Stimulated activated effector memory CD8-positive, alpha-beta T cell treated with anti-CD3 and anti-CD28 coated beads, Interleukin-12 subunit alpha, Interleukin-12 subunit beta, amount 100 ng/mL, for 72 hours (primary cell): ENCODE results near the gene TFF1.
A peak's percentile ranks its signal among the peaks of the same experiment; 100 is the strongest.

Experiments used
- ATAC-seq: fragments of 150-1000 bp; cut with Tn5 transposase; 2 replicates; pipeline ENCODE4 v1.10.0; 2021
- DNase-seq, 2 donors: peaks; one replicate each; pipeline ENCODE4 v3.0.0; 2021 to 2022; ENCODE audit warnings: low spot score in 2 of 2
- H3K27ac Mint-ChIP-seq: one replicate; pipeline ENCODE4 v1.8.0; 2022; ENCODE audit warnings: mild to moderate bottlenecking, mixed read lengths
- H3K36me3 Mint-ChIP-seq: one replicate; pipeline ENCODE4 v1.8.0; 2022; ENCODE audit warnings: mild to moderate bottlenecking, mixed read lengths
- H3K4me1 Mint-ChIP-seq: one replicate; pipeline ENCODE4 v1.8.0; 2022; ENCODE audit warnings: mixed read lengths
- H3K4me3 Mint-ChIP-seq: one replicate; pipeline ENCODE4 v1.8.0; 2022; ENCODE audit warnings: mild to moderate bottlenecking, mixed read lengths
- H3K9me3 Mint-ChIP-seq: one replicate; pipeline ENCODE4 v1.8.0; 2022; ENCODE audit warnings: mixed read lengths

TFF1 gene

DNA sequence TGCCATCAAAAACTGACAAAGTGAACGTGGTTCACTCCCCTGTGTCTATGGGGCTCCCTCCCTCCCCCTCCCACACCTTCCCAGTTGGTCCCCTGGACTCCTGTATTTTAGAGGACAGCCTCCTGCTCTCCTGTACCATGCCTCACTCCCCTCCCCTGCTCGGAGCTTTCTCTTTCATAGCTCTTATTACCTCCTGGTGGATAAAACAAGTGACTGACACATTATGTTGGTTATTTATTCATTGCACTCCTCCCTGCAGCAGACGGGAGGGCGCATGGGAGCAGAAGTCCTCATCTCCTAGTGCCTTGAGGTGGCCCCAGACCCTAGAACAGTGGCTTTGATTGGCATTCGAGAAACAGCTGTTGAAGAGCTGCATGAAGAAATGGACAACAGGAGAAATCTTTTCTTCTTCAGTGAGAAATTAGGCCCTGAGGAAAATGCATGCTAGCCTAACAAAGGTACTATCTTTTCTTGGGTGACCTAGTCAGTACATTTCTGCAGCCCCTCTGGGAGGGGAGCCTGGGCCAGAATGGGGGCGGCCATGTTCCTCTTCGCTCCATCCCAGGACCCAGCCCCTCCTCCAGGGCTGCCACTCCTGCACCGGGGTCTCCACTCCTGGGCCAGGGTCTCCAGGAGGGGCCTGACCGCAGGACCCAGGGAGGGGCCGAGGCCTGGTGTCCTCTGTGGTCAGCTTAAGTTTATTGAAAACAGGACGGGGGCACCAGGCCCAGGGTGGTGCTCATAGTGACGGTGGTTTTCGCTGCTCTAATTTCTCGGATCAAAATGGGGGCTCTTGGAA is 1.2 kb upstream of the TFF1 start:
- no peaks in the 10 kb centered on the region for H3K9me3 Mint-ChIP-seq
- H3K4me3 Mint-ChIP-seq: no peak overlapping the region
- H3K27ac Mint-ChIP-seq: peak overlapping the region; percentile 70
- peaks cover 31% of the 10 kb centered on the region for H3K4me1 Mint-ChIP-seq
- no peak for DNase-seq
- H3K36me3 Mint-ChIP-seq: peaks cover 23% of the 10 kb centered on the region
- ATAC-seq: no peak

DNA sequence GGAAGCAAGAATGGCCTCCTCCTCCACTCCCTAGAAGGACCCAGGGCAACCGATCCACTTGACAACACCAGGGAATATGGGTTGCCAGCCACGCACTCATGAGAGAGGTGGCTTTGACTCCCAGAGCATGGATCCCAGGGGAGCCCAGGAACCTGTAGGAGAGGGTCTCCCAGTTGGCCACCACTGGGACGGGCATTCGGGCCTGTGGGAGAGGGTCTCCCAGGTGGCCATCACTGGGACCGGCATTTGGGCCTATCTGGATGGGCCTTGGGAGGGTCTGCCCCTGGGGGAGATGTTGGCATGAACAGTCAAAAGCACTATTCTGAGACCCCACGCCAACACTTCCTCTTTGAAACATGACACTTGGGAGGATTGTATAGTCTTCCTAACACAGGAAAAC is 565 bp downstream of the TFF1 start:
- no peaks in the 10 kb centered on the region for H3K9me3 Mint-ChIP-seq
- H3K4me3 Mint-ChIP-seq: no peak overlapping the region
- DNase-seq (no peak), ATAC-seq (no peak)
- H3K4me1 Mint-ChIP-seq: peaks cover 22% of the 10 kb centered on the region
- H3K36me3 Mint-ChIP-seq: peaks cover 8% of the 10 kb centered on the region
- H3K27ac Mint-ChIP-seq: peak overlapping the region; percentile 60

GRCh38 chr21:42364304-42364865 is 1.9 kb downstream of the TFF1 start:
- no peak for ATAC-seq
- no peak for DNase-seq
- H3K36me3 Mint-ChIP-seq: no peaks in the 10 kb centered on the region
- H3K27ac Mint-ChIP-seq: peak overlapping the region; percentile 82
- no peak overlapping the region for H3K4me3 Mint-ChIP-seq
- H3K9me3 Mint-ChIP-seq: no peaks in the 10 kb centered on the region
- H3K4me1 Mint-ChIP-seq: peaks cover 18% of the 10 kb centered on the region

DNA sequence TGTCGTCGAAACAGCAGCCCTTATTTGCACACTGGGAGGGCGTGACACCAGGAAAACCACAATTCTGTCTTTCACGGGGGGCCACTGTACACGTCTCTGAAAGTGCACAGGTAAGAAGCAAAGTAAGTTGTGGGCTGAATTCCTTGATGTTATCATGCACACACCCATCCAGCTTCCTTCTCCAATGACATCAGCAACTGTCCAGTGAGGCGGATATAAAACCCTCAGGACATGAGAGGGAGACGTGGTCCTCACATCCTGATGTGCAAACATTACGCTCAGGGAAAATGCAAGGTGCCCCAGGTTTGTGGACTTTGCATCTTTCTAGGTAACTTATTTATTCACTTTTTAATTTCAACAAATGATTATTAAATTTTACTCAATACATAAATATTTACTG is 3.0 kb downstream of the TFF1 start:
- ATAC-seq (no peak), DNase-seq (no peak)
- H3K4me1 Mint-ChIP-seq: peaks cover 22% of the 10 kb centered on the region
- H3K36me3 Mint-ChIP-seq: no peaks in the 10 kb centered on the region
- H3K9me3 Mint-ChIP-seq: no peaks in the 10 kb centered on the region
- no peak overlapping the region for H3K4me3 Mint-ChIP-seq
- no peak overlapping the region for H3K27ac Mint-ChIP-seq

DNA sequence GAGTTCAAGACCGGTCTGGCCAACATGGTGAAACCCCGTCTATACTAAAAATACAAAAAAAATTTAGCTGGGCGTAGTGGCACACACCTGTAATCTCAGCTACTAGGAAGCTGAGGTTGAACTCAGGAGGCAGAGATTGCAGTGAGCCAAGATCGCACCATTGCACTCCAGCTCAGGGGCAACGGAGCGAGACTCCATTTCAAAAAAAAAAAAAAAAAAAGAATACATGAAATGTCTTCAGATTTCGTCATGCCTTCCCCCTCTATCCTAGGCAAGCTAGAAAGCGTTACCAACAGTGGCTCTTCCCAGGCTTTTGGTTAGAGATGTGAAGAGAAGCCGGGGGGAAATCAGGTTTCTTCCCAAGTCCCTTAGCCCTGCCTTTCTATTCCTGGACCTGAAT is 3.6 kb downstream of the TFF1 start:
- Mint-ChIP-seq H3K4me3 (no peak overlapping the region), H3K27ac (no peak overlapping the region), H3K36me3 (no peaks in the 10 kb centered on the region), H3K4me1 (peaks cover 18% of the 10 kb centered on the region), H3K9me3 (no peaks in the 10 kb centered on the region)
- no peak for ATAC-seq
- DNase-seq: no peak

- Mint-ChIP-seq H3K4me3 (no peak overlapping the region), H3K4me1 (peaks cover 18% of the 10 kb centered on the region), H3K27ac (no peak overlapping the region), H3K9me3 (no peaks in the 10 kb centered on the region), H3K36me3 (no peaks in the 10 kb centered on the region)
- DNase-seq (no peak), ATAC-seq (no peak)
Observed at GRCh38 chr21:42362198-42362597, 4.1 kb downstream of the TFF1 start.

- H3K36me3 Mint-ChIP-seq: no peaks in the 10 kb centered on the region
- H3K9me3 Mint-ChIP-seq: no peaks in the 10 kb centered on the region
- DNase-seq (no peak), ATAC-seq (no peak)
- no peak overlapping the region for H3K4me3 Mint-ChIP-seq
- peaks cover 18% of the 10 kb centered on the region for H3K4me1 Mint-ChIP-seq
- H3K27ac Mint-ChIP-seq: no peak overlapping the region
Observed at GRCh38 chr21:42361286-42361685, 5.0 kb downstream of the TFF1 start.

DNA sequence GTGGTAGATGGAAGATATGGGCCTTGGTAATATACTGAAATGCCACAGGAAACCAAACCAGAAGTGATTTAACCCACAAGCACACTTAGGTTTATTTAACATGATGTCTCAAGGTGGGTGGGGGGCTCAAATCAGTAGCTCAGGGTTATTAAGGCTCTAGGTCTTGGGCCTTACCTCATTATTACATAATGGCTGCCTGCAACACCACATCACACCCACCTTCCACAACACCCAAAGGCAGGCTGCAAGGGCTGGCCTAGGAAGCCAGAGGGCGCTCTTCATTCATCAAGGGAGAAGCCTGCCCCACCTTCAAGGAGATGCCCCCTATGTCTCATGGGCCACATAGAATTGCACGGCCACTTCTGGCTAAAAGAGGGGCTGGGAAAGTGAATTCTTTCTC is 6.0 kb downstream of the TFF1 start:
- ATAC-seq (no peak), DNase-seq (no peak)
- no peaks in the 10 kb centered on the region for H3K36me3 Mint-ChIP-seq
- H3K27ac Mint-ChIP-seq: peak overlapping the region; percentile 29
- H3K4me1 Mint-ChIP-seq: peaks cover 18% of the 10 kb centered on the region
- no peaks in the 10 kb centered on the region for H3K9me3 Mint-ChIP-seq
- no peak overlapping the region for H3K4me3 Mint-ChIP-seq

- Mint-ChIP-seq H3K4me3 (no peak overlapping the region), H3K27ac (no peak overlapping the region), H3K4me1 (peaks cover 12% of the 10 kb centered on the region), H3K9me3 (peaks cover 8% of the 10 kb centered on the region), H3K36me3 (no peaks in the 10 kb centered on the region)
- DNase-seq: no peak
- ATAC-seq: no peak
Observed at GRCh38 chr21:42358937-42359336, 7.4 kb downstream of the TFF1 start.

GRCh38 chr21:42358261-42358660 is 8.1 kb downstream of the TFF1 start:
- Mint-ChIP-seq H3K36me3 (no peaks in the 10 kb centered on the region), H3K4me3 (no peak overlapping the region), H3K27ac (no peak overlapping the region), H3K4me1 (peaks cover 16% of the 10 kb centered on the region), H3K9me3 (peaks cover 8% of the 10 kb centered on the region)
- DNase-seq (no peak), ATAC-seq (no peak)

DNA sequence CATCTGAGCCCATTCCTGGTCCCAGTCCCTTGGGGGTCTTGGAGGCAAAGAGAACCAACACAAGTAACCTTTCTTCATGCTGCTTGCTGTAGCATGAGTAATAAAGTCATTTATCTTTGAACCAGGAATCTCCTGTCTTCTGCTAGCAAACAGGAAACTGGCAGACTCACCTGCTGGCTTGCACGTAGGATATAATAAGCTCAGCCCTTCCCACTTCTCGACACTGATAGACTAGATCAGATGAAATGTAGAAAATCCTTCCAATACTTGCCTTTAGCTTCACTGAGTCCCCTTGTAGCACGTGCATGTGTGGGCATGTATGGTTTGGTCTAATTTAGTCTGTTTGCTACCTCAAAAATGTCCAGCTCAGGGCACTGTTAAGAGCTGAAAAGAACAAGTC is 9.0 kb downstream of the TFF1 start:
- ATAC-seq (no peak), DNase-seq (no peak)
- no peak overlapping the region for H3K4me3 Mint-ChIP-seq
- peaks cover 8% of the 10 kb centered on the region for H3K9me3 Mint-ChIP-seq
- H3K27ac Mint-ChIP-seq: no peak overlapping the region
- H3K4me1 Mint-ChIP-seq: peaks cover 16% of the 10 kb centered on the region
- no peaks in the 10 kb centered on the region for H3K36me3 Mint-ChIP-seq

DNA sequence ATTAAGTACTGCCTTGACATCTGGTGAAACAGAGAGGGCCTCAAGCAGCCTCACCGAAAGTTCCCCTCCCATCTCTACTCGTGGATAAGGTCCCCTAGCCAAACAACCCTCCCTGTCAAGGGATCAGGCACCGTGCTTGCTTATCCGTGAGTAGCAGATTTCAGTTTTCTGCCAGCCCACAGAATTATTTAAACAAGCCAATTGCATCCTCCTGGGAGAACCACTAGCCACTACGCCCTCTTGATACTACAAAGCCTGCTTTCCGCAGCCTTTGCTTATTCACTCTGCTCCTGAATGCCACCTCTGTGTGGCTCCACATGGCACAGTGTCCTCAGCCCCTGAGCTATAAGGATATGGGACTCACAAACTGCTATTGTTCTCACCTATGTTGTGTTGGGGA is 9.7 kb downstream of the TFF1 start:
- H3K36me3 Mint-ChIP-seq: no peaks in the 10 kb centered on the region
- H3K9me3 Mint-ChIP-seq: peaks cover 8% of the 10 kb centered on the region
- peaks cover 11% of the 10 kb centered on the region for H3K4me1 Mint-ChIP-seq
- no peak for ATAC-seq
- H3K27ac Mint-ChIP-seq: no peak overlapping the region
- DNase-seq: no peak
- H3K4me3 Mint-ChIP-seq: no peak overlapping the region

- ATAC-seq: no peak
- H3K36me3 Mint-ChIP-seq: no peaks in the 10 kb centered on the region
- H3K4me1 Mint-ChIP-seq: peaks cover 11% of the 10 kb centered on the region
- peaks cover 8% of the 10 kb centered on the region for H3K9me3 Mint-ChIP-seq
- H3K4me3 Mint-ChIP-seq: no peak overlapping the region
- no peak overlapping the region for H3K27ac Mint-ChIP-seq
- DNase-seq: no peak
Observed at GRCh38 chr21:42356046-42356445, 10.3 kb downstream of the TFF1 start.

GRCh38 chr21:42353623-42354022 is 12.7 kb downstream of the TFF1 start:
- ATAC-seq (no peak), DNase-seq (no peak)
- H3K4me3 Mint-ChIP-seq: no peak overlapping the region
- H3K9me3 Mint-ChIP-seq: peaks cover 8% of the 10 kb centered on the region
- H3K36me3 Mint-ChIP-seq: no peaks in the 10 kb centered on the region
- H3K27ac Mint-ChIP-seq: no peak overlapping the region
- peaks cover 10% of the 10 kb centered on the region for H3K4me1 Mint-ChIP-seq

DNA sequence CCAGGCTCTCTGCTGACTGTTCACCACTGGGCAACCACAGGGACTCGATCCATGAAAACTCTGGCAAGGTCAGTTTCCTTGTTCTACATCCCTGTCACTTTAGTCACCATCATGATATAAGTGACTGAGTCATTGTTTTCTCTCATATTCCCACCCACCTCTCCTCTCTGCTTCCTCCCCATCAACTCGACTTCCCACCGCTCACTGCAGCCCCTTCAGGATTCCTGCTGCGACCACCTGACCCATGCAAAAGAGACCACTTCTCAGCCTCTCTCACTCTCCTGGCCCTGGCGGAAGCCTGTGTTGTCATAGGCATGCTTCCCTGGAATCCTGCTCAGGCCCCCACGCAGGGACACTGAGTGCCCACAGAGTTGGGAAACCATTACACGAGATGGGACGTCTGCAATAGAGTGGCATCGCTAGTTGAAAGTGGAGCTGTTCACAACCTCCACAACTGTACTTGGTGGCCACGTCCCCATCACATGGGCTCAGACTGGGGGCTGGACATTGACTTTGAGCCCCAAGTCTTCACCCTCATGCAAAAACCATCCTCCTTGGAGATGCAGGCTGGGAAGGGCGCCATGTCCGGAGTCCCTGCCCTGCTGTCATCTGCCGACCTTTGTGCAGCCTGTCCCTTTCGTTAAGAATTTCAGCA is 13.8 kb downstream of the TFF1 start:
- peaks cover 8% of the 10 kb centered on the region for H3K9me3 Mint-ChIP-seq
- H3K27ac Mint-ChIP-seq: peak overlapping the region; percentile 80
- ATAC-seq (no peak), DNase-seq (no peak)
- no peaks in the 10 kb centered on the region for H3K36me3 Mint-ChIP-seq
- H3K4me1 Mint-ChIP-seq: peaks cover 6% of the 10 kb centered on the region
- H3K4me3 Mint-ChIP-seq: no peak overlapping the region
